Stimulated activated CD8-positive, alpha-beta memory T cell treated with anti-CD3 and anti-CD28 coated beads, Interleukin-4, amount 100 ng/mL, for 1 hour (primary cell): ENCODE data around the gene FSCN2.

ENCODE experiments used
- DNase-seq, 2 donors: peaks; one replicate each; pipeline ENCODE4 v3.0.0-alpha.2; 2020; ENCODE audit warnings: low read depth in 2 of 2, low spot score in 1 of 2

FSCN2 gene

GRCh38 chr17:81489998-81490992 lies 37.9 kb upstream of the FSCN2 start:
- DNase-seq: no peak

- no peak for DNase-seq
These were observed 37.0 kb upstream of the FSCN2 start for GRCh38 chr17:81491181-81491581.

GRCh38 chr17:81491761-81492160 lies 36.4 kb upstream of the FSCN2 start:
- DNase-seq: no peak

- no peak for DNase-seq
These were observed 36.0 kb upstream of the FSCN2 start for GRCh38 chr17:81492202-81492601.

- no peak for DNase-seq
These were observed 35.5 kb upstream of the FSCN2 start for GRCh38 chr17:81492706-81493105.

GRCh38 chr17:81493198-81494038 lies 34.8 kb upstream of the FSCN2 start:
- DNase-seq: no peak

GRCh38 chr17:81494626-81495377 lies 33.4 kb upstream of the FSCN2 start:
- DNase-seq: no peak

- no peak for DNase-seq
These were observed 29.1 kb upstream of the FSCN2 start for GRCh38 chr17:81498953-81499600.

GRCh38 chr17:81499601-81499970 lies 28.6 kb upstream of the FSCN2 start:
- no peak for DNase-seq

- no peak for DNase-seq
These were observed 28.1 kb upstream of the FSCN2 start for GRCh38 chr17:81500047-81500446.

GRCh38 chr17:81502471-81503017 lies 25.6 kb upstream of the FSCN2 start:
- no peak for DNase-seq

- no peak for DNase-seq
These were observed 24.6 kb upstream of the FSCN2 start for GRCh38 chr17:81503619-81504018.

GRCh38 chr17:81508639-81509206 lies 19.5 kb upstream of the FSCN2 start:
- no peak for DNase-seq

GRCh38 chr17:81509207-81509971 lies 18.8 kb upstream of the FSCN2 start:
- no peak for DNase-seq

- no peak for DNase-seq
These were observed 18.0 kb upstream of the FSCN2 start for GRCh38 chr17:81509972-81510784.

- no peak for DNase-seq
These were observed 17.2 kb upstream of the FSCN2 start for GRCh38 chr17:81510785-81511553.

GRCh38 chr17:81511554-81511803 lies 16.7 kb upstream of the FSCN2 start:
- no peak for DNase-seq
